BJ (cell line): ENCODE measurements around the gene PER1. TPM values are rescaled to one million over a fixed set of nuclear protein-coding genes. Genes with fewer than 3 reads are reported as not detected.
"Not testable (repeated sequence)": the region's sequence is repeated elsewhere in the genome, so short reads cannot be mapped to it uniquely, and the experiment has no call there.

Source experiments
- CTCF ChIA-PET: fragments of 350-600 bp; formaldehyde crosslinking; extraction: SDS; loops from one replicate; lab custom pipeline; 2021; ENCODE audit warnings: antibody characterized with exemption, inconsistent platforms; lab: Yijun Ruan, JAX
- POLR2A ChIA-PET: fragments of 300-600 bp; sonication (Branson Sonifier 250); formaldehyde crosslinking; extraction: SDS; loops from one replicate; lab custom pipeline; 2021; ENCODE audit warnings: antibody characterized with exemption; lab: Charles Lee
- DNase-seq: peaks from one replicate; pipeline ENCODE4 v3.0.0-alpha.2; 2011; ENCODE audit warnings: low read depth
- H3K27me3 ChIP-seq: 2 replicates; pipeline ENCODE4 v1.6.0; 2011; ENCODE audit warnings: low read length; ENCODE audit not compliant: control insufficient read depth, insufficient read depth
- H3K36me3 ChIP-seq: 2 replicates; pipeline ENCODE4 v1.5.1; 2011; ENCODE audit warnings: low read length; ENCODE audit not compliant: control insufficient read depth, insufficient read depth
- H3K4me3 ChIP-seq: 2 replicates; pipeline ENCODE4 v1.5.1; 2011; ENCODE audit warnings: low read depth, mild to moderate bottlenecking, control low read depth, low read length
- polyA plus RNA-seq: library from polyadenylated mRNA; depleted of rRNA; stranded (reverse); fragments of >200 nt; gene quantifications from 2 replicates; pipeline ENCODE4 v1.2.3, GENCODE V29; 2011
- TF ChIP-seq, protein P1 (sequence below): IDR thresholded peaks from 2 replicates; pipeline ENCODE4 v1.5.1; 2011; ENCODE audit warnings: low read depth, mild to moderate bottlenecking, control low read depth, inconsistent platforms, low read length, moderate library complexity; ENCODE audit not compliant: insufficient read depth

The PER1 gene
- polyA plus RNA-seq, 1 experiment = 7.7 TPM

GRCh38 chr17:8108972-8109660 lies 43.1 kb downstream of the PER1 start:
- Histone ChIP-seq H3K4me3 (no peak overlapping the region), H3K36me3 (no peaks in the 10 kb centered on the region), H3K27me3 (peaks cover 27% of the 10 kb centered on the region)
- no peak for DNase-seq
- ChIA-PET POLR2A (no interaction called here), CTCF (interaction anchor here (0.9 to 16.4 kb wide), 9 partner anchors 9 to 52 kb away, joined by 3 to 183 read pairs (median 11); partner anchors contain the start of gene ALOX12B)
- TF ChIP-seq, protein P1, sequence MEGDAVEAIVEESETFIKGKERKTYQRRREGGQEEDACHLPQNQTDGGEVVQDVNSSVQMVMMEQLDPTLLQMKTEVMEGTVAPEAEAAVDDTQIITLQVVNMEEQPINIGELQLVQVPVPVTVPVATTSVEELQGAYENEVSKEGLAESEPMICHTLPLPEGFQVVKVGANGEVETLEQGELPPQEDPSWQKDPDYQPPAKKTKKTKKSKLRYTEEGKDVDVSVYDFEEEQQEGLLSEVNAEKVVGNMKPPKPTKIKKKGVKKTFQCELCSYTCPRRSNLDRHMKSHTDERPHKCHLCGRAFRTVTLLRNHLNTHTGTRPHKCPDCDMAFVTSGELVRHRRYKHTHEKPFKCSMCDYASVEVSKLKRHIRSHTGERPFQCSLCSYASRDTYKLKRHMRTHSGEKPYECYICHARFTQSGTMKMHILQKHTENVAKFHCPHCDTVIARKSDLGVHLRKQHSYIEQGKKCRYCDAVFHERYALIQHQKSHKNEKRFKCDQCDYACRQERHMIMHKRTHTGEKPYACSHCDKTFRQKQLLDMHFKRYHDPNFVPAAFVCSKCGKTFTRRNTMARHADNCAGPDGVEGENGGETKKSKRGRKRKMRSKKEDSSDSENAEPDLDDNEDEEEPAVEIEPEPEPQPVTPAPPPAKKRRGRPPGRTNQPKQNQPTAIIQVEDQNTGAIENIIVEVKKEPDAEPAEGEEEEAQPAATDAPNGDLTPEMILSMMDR = no peak

GRCh38 chr17:8106980-8107379 lies 45.2 kb downstream of the PER1 start:
- peaks cover 22% of the 10 kb centered on the region for H3K27me3 ChIP-seq
- POLR2A ChIA-PET, H3K4me3 ChIP-seq, DNase-seq, H3K36me3 ChIP-seq: not testable (repeated sequence)
- CTCF ChIA-PET = interaction anchor here (0.9 to 16.4 kb wide), 3 partner anchors 17 to 32 kb away, joined by 4 to 183 read pairs (median 5); partner anchors contain the start of gene ALOX12B

DNA sequence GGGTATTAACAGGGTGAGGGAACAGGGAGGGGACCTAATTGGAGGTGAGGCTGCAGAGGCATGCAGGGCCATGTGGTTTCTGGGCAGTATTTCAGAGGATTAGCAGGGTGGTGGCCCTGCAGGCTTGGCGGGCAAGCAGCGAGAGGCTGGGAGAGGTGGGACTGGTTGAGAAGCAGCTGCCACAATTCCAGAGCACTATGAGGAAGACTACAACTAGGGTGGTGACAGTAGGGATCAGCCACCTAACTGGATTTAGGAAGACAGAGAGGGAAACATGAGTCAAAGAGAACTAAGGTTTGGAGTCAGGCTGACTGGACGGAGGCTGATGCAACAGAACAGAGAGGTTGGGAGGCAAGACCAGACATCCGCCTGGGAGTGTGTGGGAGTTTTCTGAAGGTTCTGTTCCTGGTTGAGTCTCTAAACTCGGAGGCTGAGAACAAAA lies 46.2 kb downstream of the PER1 start:
- TF ChIP-seq, protein P1 = no peak
- POLR2A ChIA-PET = no interaction called here
- DNase-seq = no peak

DNA sequence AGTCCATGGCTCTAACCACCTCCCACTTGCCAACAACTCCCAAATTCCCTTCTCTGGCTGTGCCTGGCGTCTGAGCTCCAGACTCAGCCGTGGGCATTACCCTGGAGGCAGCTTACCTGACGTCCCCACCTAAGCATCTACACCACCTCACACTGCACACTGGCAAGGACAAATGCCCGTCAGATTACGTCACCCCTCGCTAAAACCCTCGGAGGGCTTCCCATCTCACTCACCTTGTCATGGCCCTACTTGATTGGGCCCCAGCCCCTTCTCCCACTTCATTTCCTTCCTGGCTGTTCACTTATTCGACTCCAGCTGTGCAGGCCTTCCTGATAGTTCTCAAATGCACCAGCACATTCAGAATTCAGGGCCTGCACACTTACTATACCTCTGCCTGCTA lies 47.3 kb downstream of the PER1 start:
- TF ChIP-seq, protein P1 = no peak
- H3K27me3 ChIP-seq = peaks cover 7% of the 10 kb centered on the region

More for the DNA sequence above, 46.2 kb downstream of the PER1 start:
- Histone ChIP-seq H3K4me3 (no peak overlapping the region), H3K27me3 (peaks cover 14% of the 10 kb centered on the region), H3K36me3 (no peaks in the 10 kb centered on the region)
- CTCF ChIA-PET = interaction anchor here (0.9 to 16.4 kb wide), 6 partner anchors 9 to 35 kb away, joined by 3 to 183 read pairs (median 4); partner anchors contain the start of gene ALOX12B

GRCh38 chr17:8103549-8103948 lies 48.7 kb downstream of the PER1 start:
- H3K36me3 ChIP-seq = no peaks in the 10 kb centered on the region
- DNase-seq = no peak
- TF ChIP-seq, protein P1 = no peak
- peaks cover 4% of the 10 kb centered on the region; the same call in 1 of the 2 replicates for H3K27me3 ChIP-seq
- ChIA-PET CTCF (interaction anchor here (1.2 to 16.4 kb wide), 5 partner anchors 13 to 46 kb away, joined by 3 to 183 read pairs (median 4); partner anchors contain the start of gene ALOX12B), POLR2A (no interaction called here)
- no peak overlapping the region for H3K4me3 ChIP-seq

More for the DNA sequence above, 47.3 kb downstream of the PER1 start:
- DNase-seq = no peak
- Histone ChIP-seq H3K36me3 (no peaks in the 10 kb centered on the region), H3K4me3 (no peak overlapping the region)
- ChIA-PET CTCF (interaction anchor here (0.9 to 16.4 kb wide), 10 partner anchors 8 to 48 kb away, joined by 3 to 183 read pairs (median 5); partner anchors contain the start of gene ALOX12B), POLR2A (no interaction called here)
